HG03442 (cell line): ENCODE results near the gene SPANXD.
"Not testable (repeated sequence)": the region's sequence is repeated elsewhere in the genome, so short reads cannot be mapped to it uniquely, and the experiment has no call there.

Experiments used
- ATAC-seq: cut with Tn5 transposase; IDR thresholded peaks from one replicate; pipeline ENCODE4 v1.9.1; 2021; ENCODE audit warnings: mild to moderate bottlenecking, moderate library complexity; ENCODE audit not compliant: unreplicated experiment

The SPANXD gene, protein sequence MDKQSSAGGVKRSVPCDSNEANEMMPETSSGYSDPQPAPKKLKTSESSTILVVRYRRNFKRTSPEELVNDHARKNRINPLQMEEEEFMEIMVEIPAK

DNA sequence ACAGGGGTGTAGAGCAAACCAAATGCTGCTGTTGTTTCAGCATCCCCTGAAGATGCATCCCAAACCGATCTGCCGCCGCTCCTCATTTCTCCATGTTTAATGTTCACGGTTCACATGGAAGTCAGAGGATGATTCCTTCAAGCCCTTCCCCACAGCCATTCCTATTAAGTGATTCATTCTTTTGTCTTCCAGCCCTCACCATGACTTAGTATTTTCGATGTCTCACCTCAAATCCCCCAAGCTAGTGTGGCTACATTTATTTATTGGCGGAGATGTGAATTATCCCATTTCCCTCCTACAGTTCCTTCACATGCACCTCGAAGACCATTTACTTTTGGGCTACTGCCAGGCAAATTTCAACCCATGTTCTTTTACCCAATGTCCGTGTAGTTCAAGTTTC, at the start of gene SPANXD:
SPANXD (minus strand) TSS at position 101 of the 400 bp plus-strand sequence. CDS start 334 bp downstream, outside the sequence.
- not testable (repeated sequence) for ATAC-seq

- no peak for ATAC-seq
Measured at GRCh38 chrX:141742666-141743065, 44.1 kb upstream of the SPANXD start.

DNA sequence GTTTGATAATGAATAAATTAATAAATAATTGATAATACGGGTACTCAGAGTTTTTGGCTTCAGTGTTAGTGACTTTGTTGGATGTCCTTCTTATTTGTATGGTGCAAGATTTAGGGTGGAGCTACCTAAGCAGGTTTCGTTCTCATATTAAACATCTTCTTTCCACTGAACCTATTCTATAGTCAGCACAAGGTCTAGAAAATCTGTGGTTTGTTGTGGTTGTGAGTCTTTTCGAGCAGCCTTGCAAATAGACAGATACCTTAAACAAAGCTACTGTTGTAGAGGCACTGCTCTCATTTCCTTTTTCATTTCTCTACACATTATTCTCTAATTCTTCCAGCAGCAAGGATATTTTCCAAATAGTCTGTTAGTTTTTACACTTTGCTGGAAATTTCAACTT, 38.1 kb upstream of the SPANXD start:
- ATAC-seq, result no peak

DNA sequence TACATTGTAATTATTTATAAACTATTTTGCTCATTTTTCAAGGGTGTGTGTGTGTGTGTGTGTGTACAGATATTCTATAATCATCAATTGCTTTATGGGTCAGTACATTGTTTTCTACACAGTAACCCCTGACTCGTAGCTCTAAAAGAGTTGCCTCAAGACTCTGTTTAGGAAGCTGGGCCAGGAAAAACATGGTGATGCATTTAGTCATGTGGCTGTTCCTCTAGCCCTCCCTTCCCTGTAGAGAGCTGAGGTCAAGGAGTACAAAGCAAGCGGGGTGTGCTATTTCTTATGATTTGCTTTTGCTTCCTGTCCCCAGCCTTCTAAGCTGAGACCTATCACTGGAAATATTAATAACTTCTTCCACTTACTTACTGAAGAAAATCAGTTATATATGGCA, 34.8 kb upstream of the SPANXD start:
- ATAC-seq, result no peak

GRCh38 chrX:141732031-141732430, 33.5 kb upstream of the SPANXD start:
- no peak for ATAC-seq

- no peak for ATAC-seq
Measured at GRCh38 chrX:141724186-141724585, 25.6 kb upstream of the SPANXD start.

DNA sequence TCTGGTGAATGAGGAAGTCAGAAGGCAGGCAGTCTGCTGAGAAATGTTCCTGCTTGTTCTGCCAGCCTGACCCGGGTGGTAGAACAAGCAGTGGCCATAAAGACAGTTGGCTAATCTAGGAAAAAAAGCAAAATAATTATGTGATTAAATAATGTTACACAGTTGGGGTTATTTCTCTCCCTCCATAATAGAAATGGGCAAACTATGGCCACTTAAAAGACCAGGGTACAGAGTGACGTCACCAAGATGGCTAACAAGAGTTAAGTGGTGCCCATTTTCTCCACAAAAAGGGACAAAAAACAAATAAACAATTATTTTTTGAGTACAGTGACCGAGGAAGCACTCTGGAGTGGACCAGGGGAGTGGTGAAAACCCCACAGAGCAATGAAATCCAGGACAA, 16.1 kb upstream of the SPANXD start:
- no peak for ATAC-seq

DNA sequence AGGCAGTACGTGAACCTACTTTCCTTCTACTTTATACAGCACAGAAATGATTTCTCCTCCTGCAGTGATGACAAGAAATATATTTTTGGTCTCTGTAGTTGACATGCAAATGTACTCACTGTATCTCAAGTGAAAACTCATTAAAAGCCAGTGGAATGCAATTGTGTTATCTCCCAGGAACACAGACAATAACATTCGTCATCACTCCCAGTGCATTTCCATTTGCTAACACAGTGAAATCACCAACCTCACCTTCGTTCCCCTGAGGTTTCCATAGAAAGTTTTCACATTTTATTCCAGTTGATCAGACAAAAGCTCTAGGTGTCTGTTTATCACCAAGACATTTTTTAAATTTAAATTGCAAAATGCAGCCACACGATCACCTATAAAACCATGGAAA, 2.5 kb upstream of the SPANXD start:
- no peak for ATAC-seq

- ATAC-seq, result no peak
Measured at GRCh38 chrX:141673946-141674345, 24.6 kb downstream of the SPANXD start.

DNA sequence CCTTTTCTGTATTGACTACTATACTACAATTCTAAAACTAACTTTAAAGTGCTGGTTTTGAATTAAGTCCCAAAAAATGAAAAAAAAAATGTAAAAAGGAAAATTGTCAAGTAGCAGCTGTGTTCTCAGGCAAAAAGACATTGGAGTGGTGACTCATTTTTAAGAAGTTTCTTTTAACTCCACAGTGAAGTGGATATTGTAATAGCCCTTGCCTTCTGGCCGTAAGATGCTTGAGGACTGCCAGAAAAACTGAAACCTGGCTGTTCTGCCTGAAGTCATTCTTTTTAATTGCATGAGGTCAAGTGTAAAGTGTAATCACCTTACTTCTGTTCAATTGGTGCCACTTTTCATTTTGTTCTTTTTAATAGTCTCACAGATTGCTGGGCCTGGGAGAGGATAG, 28.9 kb downstream of the SPANXD start:
- ATAC-seq, result no peak

- ATAC-seq, result no peak
Measured at GRCh38 chrX:141668371-141668770, 30.2 kb downstream of the SPANXD start.

DNA sequence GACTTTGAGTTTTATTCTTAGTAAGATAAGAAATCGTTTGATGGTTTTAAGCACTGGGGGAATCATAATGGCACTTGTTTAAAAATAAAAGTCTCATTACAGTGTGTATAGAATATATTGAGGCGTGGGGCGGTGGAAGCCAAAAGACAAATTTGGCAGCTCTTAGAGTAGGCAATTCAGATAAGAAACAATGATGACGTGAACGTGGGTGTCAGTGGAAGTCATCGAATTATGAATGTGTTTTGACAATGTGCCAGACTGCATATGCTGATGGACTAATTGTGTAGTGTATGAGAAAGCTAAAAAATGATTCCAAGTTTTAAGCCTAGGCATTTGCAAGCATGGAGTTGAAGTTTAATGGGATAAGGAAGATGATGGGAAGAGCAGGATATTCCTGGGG, 35.8 kb downstream of the SPANXD start:
- ATAC-seq, result no peak

DNA sequence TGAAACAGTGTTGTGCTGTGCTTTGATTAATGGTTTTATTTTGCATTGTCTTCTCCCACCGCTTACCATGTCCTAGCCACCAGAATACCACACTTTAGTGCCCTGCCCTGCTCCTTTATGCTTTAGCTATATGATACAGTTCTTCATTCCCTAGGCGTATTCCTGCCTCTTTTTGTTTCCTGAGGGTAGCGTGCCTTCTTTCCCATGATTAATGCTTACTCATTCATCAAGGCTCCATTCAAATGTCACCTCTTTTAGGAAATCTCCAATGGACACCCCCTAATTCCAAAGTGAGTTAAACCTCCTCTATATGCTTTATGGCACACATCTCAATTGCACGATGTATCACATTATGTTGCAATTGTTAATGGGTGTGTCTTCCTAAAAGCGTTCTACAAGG, 46.3 kb downstream of the SPANXD start:
- ATAC-seq, result no peak
